ENCODE measurements around the gene HAT1. TPM values are rescaled to one million over a fixed set of nuclear protein-coding genes. Genes with fewer than 3 reads are reported as not detected.

The HAT1 gene
- total RNA-seq, 1 donor from 2014 or later, result 30.0 TPM

GRCh38 chr2:171902840-171903420, 19.3 kb upstream of the HAT1 start:
- intact Hi-C loops (cut with DNase I), result no loop called here
- H3K4me3 ChIP-seq, result no peak overlapping the region
- TF ChIP-seq CTCF (IDR thresholded peaks at IDR 0.05) (no peak), POLR2A (IDR thresholded peaks at IDR 0.05) (no peak), POLR2AphosphoS5 (IDR thresholded peaks at IDR 0.05; ENCODE audit: insufficient read depth in 1 of 2, low read depth in 1 of 2) (no peak)

GRCh38 chr2:171908235-171908634, 14.0 kb upstream of the HAT1 start:
- Histone ChIP-seq H3K9me3 (no peaks in the 10 kb centered on the region), H3K4me1 (no peaks in the 10 kb centered on the region), H3K4me3 (no peak overlapping the region), H3K36me3 (no peaks in the 10 kb centered on the region), H3K27ac (no peak overlapping the region), H3K27me3 (no peaks in the 10 kb centered on the region)
- intact Hi-C loops (cut with DNase I), result no loop called here
- no peak for DNase-seq (ENCODE audit: extremely low spot score in 2 of 2)
- no peak for TF ChIP-seq POLR2A (IDR thresholded peaks at IDR 0.05)
- no peak for TF ChIP-seq POLR2AphosphoS5 (IDR thresholded peaks at IDR 0.05; ENCODE audit: insufficient read depth in 1 of 2, low read depth in 1 of 2)
- TF ChIP-seq CTCF (IDR thresholded peaks at IDR 0.05), result no peak

More at GRCh38 chr2:171902840-171903420, 19.3 kb upstream of the HAT1 start:
- Histone ChIP-seq H3K4me1 (no peaks in the 10 kb centered on the region), H3K36me3 (no peaks in the 10 kb centered on the region), H3K27ac (no peak overlapping the region), H3K27me3 (no peaks in the 10 kb centered on the region), H3K9me3 (no peaks in the 10 kb centered on the region)
- DNase-seq (ENCODE audit: extremely low spot score in 2 of 2), result no peak

- Histone ChIP-seq H3K9me3 (no peaks in the 10 kb centered on the region), H3K27ac (no peak overlapping the region), H3K36me3 (no peaks in the 10 kb centered on the region), H3K4me3 (no peak overlapping the region), H3K4me1 (no peaks in the 10 kb centered on the region), H3K27me3 (no peaks in the 10 kb centered on the region)
- TF ChIP-seq POLR2A (IDR thresholded peaks at IDR 0.05) (no peak), POLR2AphosphoS5 (IDR thresholded peaks at IDR 0.05; ENCODE audit: insufficient read depth in 1 of 2, low read depth in 1 of 2) (no peak), CTCF (IDR thresholded peaks at IDR 0.05) (no peak)
- intact Hi-C loops (cut with DNase I), result no loop called here
- no peak for DNase-seq (ENCODE audit: extremely low spot score in 2 of 2)
Measured at GRCh38 chr2:171909266-171909665, 13.0 kb upstream of the HAT1 start.

- no peak for DNase-seq (ENCODE audit: extremely low spot score in 2 of 2)
- no peaks in the 10 kb centered on the region for H3K4me1 ChIP-seq
- H3K27me3 ChIP-seq, result no peaks in the 10 kb centered on the region
- no peaks in the 10 kb centered on the region for H3K9me3 ChIP-seq
- H3K27ac ChIP-seq, result no peak overlapping the region
- intact Hi-C loops (cut with DNase I), result no loop called here
- no peaks in the 10 kb centered on the region for H3K36me3 ChIP-seq
- no peak for TF ChIP-seq POLR2A (IDR thresholded peaks at IDR 0.05)
- no peak for TF ChIP-seq CTCF (IDR thresholded peaks at IDR 0.05)
- TF ChIP-seq POLR2AphosphoS5 (IDR thresholded peaks at IDR 0.05; ENCODE audit: insufficient read depth in 1 of 2, low read depth in 1 of 2), result no peak
- no peak overlapping the region for H3K4me3 ChIP-seq
Measured at GRCh38 chr2:171910494-171910893, 11.8 kb upstream of the HAT1 start.

- Histone ChIP-seq H3K9me3 (no peaks in the 10 kb centered on the region), H3K4me1 (no peaks in the 10 kb centered on the region), H3K36me3 (no peaks in the 10 kb centered on the region), H3K4me3 (no peak overlapping the region), H3K27ac (no peak overlapping the region), H3K27me3 (no peaks in the 10 kb centered on the region)
- TF ChIP-seq POLR2AphosphoS5 (IDR thresholded peaks at IDR 0.05; ENCODE audit: insufficient read depth in 1 of 2, low read depth in 1 of 2) (no peak), CTCF (IDR thresholded peaks at IDR 0.05) (no peak), POLR2A (IDR thresholded peaks at IDR 0.05) (no peak)
- intact Hi-C loops (cut with DNase I), result no loop called here
- no peak for DNase-seq (ENCODE audit: extremely low spot score in 2 of 2)
Measured at GRCh38 chr2:171913517-171913916, 8.7 kb upstream of the HAT1 start.
